Measurements from ENCODE around the gene NRCAM.

DNA sequence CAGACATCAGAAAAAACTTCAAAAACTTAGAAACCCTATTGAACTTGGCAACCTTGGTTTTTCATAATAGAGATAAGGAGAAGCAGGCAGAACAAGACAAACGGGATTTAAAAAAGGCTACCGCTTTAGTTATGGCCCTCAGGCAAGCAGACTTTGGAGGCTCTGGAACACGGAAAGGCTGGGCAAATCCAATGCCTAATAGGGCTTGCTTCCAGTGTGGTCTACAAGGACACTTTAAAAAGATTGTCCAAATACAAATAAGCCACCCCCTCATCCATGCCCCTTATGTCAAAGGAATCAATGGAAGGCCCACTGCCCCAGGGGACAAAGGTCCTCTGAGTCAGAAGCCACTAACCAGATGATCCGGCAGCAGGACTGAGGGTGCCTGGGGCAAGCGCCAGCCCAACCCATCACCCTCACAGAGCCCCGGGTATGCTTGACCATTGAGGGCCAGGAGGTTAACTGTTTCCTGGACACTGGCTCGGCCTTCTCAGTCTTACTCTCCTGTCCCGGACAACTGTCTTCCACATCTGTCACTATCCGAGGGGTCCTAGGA is 115.3 kb downstream of the NRCAM start:
- TF ChIP-seq POLR2A (IDR thresholded peaks at IDR 0.05; ENCODE audit: low read depth, low read length) (no peak), TAF1 (IDR thresholded peaks at IDR 0.05; ENCODE audit: low read depth, low read length) (no peak), POLR2AphosphoS5 (IDR thresholded peaks at IDR 0.05; ENCODE audit: low read depth, low read length) (no peak)

Data from GM12891 (cell line).